ENCODE results near the gene PLEKHM2.

PLEKHM2 gene

DNA sequence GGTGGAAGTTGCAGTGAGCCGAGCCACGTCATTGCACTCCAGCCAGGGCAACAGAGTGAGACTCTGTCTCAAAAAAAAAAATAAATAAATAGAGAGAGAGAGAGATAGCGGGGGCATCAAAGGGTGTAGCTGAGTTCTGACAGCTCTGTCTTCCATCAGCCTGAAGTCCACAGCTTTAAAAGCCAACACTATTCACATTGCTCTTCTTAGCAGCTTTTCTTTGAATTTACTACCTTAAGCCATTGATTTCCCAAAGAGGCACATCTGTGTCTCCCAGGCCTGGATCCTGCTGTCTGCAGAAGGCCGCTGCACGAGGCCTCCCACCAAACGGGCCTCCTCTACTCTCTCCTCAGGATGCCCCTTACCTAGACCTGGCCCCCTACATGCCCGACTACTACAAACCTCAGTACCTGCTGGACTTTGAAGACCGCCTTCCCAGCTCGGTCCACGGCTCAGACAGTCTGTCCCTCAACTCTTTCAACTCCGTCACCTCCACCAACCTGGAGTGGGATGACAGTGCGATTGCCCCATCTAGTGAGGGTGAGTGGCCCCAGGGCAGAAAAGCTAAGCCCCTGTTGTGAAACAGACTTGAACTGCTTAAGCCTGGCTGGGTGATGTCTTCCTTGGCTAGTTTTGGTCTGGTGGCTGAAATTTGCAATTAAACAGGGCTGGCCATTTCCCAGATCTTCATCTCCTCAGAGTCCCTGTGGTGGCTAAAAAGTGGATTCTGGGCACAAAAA is 35.4 kb downstream of the PLEKHM2 start:
- no peak for DNase-seq (ENCODE audit: insufficient read length, low spot score)
- no peak for TF ChIP-seq POLR2A (IDR thresholded peaks at IDR 0.05; ENCODE audit: low read depth, low read length)
- no peak for FAIRE-seq

DNA sequence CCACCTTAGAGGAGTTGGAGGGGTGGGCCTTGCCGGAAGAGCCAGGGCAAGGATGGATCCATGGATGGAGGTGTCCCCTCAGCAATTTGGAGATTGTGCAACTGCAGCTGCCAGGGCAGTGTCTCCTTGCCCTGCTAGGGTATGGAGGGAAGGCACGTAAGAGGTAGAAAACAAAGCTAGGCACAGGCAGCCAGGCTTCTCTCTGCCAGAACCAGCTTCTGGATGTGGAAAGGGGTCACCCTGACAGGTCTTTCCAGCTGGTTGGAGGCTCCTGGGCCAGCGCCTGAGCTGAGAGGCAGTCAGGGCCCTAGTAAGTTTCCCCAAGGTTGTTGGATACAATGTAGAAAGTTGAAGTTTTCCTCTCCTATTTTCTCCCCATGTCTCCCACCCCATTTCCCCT is 36.7 kb downstream of the PLEKHM2 start:
- DNase-seq (ENCODE audit: insufficient read length, low spot score), result no peak
- no peak for TF ChIP-seq POLR2A (IDR thresholded peaks at IDR 0.05; ENCODE audit: low read depth, low read length)

DNA sequence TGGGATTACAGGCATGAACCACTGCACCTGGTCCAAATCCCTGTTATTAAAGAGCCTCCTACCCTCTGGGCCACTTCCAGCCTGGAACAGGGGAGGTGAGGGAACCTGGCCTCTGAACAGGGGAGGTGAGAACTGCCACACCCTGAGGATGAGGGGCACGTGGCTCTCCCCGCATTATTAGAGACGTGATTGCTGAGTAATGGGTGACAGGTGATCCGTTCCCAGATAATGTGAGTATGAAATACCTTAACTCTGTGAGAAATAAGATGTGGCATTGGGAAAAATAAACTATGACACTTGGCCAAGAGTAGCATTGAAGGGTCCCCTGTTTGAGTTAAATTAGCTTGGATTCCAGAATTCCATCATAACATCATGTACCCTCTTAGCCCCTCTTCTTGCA is 38.3 kb downstream of the PLEKHM2 start:
- TF ChIP-seq POLR2A (IDR thresholded peaks at IDR 0.05; ENCODE audit: low read depth, low read length), result no peak
- FAIRE-seq (no peak), DNase-seq (ENCODE audit: insufficient read length, low spot score) (no peak)

More for the DNA sequence above, 36.7 kb downstream of the PLEKHM2 start:
- no peak for FAIRE-seq

DNA sequence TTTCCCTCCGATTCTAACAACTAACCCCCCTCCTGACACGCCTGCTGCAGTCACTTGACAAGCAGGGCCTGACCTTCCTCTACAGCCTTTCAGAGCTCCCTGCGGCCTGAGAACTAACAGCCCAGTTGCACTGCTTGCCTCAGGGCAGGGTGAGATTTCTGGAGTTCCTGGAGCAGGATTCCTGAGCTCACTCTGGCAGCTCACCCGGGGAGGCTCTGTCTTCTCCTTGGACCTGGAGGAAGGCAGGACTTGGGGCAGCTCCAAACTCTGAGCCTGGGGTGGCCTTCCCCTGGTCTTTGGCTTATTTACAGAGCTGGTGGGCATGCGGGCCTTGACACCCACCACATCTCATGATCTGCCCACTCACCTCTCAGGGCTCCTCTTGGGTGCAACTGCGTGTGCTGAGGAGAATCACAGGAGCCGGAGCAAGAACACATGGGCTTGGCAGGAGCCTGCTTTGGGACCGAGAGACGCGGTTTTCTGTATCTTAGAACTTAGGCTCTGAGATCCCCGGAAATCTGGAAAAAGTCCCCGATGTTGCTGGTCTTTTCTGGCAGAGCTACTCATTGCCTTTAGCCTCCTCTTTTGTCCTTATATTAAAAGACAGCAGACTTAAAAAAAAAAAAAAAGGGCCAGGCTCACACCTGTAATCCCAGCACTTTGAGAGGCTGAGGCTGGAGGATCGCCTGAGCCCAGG is 38.9 kb downstream of the PLEKHM2 start:
- FAIRE-seq (no peak), DNase-seq (ENCODE audit: insufficient read length, low spot score) (no peak)
- no peak for TF ChIP-seq POLR2A (IDR thresholded peaks at IDR 0.05; ENCODE audit: low read depth, low read length)

DNA sequence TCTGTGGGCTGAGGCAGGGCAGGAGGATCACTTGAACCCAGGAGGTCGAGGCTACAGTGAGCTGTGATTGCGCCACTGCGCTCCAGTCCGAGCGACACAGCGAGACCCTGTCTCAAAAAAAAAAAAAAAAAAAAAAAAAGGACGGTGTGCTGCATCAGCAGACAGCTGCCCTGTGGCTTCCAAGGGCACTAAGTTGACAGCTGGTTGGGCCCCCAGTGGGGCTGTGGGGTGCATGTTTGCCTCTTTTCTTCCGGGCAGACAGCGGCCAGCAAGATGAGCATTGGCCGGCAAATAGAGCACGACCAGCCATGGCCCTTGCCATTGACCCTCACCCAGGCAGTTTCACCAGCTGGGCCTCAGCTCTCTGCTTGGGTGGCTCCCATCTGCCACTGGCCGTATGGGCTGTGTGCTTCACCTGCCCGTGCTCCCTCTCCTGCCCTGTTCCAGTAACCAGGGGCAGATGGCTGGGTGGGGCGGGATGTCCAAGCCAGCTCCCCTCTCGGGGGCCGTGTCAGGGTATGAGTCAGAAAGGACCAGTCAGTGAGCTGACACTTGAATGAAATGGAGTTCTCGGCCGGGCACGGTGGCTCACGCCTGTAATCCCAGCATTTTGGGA is 39.6 kb downstream of the PLEKHM2 start:
- DNase-seq (ENCODE audit: insufficient read length, low spot score) (no peak), FAIRE-seq (no peak)
- TF ChIP-seq POLR2A (IDR thresholded peaks at IDR 0.05; ENCODE audit: low read depth, low read length), result no peak

DNA sequence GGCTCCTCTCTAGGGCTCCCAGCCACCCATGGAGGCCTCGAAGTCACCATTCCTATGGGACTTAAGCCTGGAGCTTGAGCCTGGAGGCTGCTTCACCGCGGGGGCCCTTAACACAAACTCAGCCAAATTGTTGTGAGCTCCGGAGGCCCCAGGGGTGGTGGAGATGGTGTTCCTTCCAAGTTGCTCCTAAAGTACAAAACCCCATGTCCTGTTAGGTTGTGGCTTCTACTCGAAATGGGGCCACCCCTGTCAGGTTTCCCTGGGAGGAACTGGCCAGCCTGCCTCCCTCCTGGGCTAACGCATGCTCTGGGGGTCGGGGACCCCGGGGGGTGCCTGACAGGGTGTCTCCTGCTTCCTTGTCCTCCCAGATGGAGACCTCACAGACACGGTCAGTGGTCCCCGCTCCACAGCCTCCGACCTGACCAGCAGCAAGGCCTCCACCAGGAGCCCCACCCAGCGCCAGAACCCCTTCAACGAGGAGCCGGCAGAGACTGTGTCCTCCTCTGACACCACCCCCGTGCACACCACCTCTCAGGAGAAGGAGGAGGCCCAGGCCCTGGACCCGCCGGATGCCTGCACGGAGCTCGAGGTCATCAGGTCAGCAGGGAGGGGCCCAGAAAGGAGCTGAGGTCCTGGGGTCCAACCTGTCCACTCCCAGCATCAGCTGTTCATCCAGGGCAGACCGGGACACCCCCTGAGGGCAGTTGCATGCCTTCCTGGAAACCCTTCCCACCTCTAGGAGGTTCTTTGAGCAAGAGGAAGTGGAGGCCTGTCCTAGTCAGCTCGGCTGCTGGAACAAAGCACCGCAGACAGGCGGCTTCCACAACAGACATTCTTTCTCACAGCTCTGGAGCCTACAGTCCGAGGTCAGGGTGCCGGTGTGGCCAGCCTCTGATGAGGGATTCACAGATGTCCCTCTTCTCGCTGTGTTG is 41.1 kb downstream of the PLEKHM2 start:
- TF ChIP-seq POLR2A (IDR thresholded peaks at IDR 0.05; ENCODE audit: low read depth, low read length), result no peak
- FAIRE-seq (no peak), DNase-seq (ENCODE audit: insufficient read length, low spot score) (no peak)

DNA sequence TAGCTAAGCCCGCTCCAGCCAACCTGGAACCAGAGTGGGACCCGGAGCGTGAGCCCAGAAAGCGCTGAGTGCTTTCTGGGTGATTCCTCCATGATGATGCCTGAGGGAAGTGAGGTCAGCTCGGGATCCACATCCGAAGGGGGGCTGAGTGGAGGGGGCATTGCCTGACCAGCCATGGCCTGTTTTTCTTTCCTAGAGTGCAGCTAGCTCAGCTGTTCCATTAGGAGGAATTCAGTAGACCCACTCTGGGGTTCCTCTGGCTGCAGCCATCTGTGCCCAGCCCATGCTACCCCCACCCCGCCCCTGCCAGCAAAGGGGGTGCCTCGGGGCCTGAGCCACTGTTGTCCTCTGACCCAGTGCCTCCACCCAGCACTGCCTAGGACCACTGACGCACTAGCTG is 42.4 kb downstream of the PLEKHM2 start:
- TF ChIP-seq POLR2A (IDR thresholded peaks at IDR 0.05; ENCODE audit: low read depth, low read length), result no peak
- FAIRE-seq, result no peak
- DNase-seq (ENCODE audit: insufficient read length, low spot score), result no peak

DNA sequence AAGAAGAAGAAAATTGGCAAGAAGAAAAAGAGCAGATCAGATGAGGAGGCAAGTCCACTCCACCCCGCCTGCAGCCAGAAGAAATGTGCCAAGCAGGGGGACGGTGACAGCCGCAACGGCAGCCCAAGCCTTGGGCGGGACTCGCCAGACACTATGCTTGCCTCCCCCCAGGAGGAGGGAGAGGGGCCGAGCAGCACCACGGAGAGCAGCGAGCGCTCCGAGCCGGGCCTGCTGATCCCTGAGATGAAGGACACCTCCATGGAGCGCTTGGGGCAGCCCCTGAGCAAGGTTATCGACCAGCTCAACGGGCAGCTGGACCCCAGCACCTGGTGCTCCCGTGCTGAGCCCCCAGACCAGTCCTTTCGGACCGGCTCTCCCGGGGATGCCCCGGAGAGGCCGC is 42.9 kb downstream of the PLEKHM2 start:
- no peak for TF ChIP-seq POLR2A (IDR thresholded peaks at IDR 0.05; ENCODE audit: low read depth, low read length)
- FAIRE-seq (no peak), DNase-seq (ENCODE audit: insufficient read length, low spot score) (no peak)

DNA sequence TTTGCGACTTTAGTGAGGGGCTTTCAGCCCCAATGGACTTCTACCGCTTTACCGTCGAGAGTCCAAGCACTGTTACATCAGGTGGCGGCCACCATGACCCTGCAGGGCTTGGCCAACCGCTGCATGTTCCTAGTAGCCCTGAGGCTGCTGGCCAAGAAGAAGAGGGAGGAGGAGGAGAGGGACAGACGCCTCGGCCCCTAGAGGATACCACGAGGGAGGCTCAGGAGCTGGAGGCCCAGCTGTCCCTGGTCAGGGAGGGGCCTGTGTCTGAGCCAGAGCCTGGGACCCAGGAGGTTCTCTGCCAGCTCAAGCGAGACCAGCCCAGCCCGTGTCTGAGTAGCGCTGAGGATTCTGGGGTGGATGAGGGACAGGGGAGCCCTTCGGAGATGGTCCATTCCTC is 43.3 kb downstream of the PLEKHM2 start:
- TF ChIP-seq POLR2A (IDR thresholded peaks at IDR 0.05; ENCODE audit: low read depth, low read length), result no peak
- DNase-seq (ENCODE audit: insufficient read length, low spot score) (no peak), FAIRE-seq (no peak)

DNA sequence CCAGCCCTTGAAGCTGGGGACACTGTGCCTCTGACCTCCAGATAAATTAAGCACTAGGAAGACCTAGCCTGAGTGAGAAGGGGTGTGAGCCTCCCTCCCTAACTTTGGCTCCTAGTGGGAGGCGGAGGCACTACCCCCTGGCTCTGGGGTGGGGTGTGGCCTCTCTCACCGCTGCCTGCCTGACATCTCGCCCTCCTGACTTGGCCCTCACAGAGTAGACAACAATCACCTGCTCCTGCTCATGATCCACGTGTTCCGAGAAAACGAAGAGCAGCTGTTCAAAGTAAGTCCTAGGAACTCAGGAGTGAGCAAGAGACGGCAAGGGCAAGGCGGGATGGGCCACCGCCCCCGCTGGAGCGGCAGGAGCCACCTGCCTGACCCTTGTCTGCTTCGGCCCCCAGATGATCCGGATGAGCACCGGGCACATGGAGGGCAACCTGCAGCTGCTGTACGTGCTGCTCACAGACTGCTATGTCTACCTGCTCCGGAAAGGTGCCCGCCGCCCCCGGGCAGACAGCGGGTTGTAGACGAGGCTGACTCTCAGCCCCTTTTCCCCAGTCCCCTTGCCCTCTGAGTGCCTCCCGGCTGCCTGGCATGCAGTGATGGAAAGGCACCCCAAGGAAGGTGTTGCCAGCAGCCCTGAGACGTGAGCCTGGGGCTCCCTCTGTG is 43.9 kb downstream of the PLEKHM2 start:
- FAIRE-seq, result no peak
- TF ChIP-seq POLR2A (IDR thresholded peaks at IDR 0.05; ENCODE audit: low read depth, low read length), result no peak
- no peak for DNase-seq (ENCODE audit: insufficient read length, low spot score)

DNA sequence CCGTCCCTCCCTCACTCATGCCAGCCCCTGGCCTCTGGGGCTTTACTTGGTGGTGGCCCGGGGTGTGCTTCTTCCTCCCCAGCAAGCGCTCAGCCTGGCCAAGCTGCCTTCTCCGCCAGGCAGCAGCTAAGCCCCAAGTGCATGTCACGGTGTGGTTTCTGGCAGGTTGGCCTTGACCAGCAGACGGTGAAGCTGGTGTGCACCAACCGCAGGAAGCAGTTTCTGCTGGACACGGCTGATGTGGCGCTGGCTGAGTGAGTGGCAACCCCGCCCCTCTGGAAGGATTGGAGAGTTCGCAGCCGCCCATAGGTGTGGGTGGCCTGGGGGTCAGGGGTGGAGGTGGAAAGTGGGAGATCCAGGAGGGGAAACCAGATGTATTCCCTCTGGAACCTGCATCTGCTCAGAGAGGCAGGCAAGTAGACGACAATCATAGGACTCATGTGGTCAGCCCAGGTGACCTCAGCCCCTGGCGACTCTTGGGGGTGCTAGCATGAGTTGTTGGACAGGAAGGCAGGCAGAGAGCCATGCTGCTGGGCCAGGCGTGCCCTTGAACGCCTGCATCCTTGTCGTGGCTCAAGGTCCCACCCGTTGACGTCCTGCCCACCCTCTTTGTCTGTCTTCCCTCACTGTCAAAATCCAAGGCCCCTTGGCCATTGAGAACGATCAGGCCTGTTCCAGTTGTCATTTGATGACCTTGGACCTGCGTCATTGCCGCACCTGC is 45.0 kb downstream of the PLEKHM2 start:
- no peak for DNase-seq (ENCODE audit: insufficient read length, low spot score)
- TF ChIP-seq POLR2A (IDR thresholded peaks at IDR 0.05; ENCODE audit: low read depth, low read length), result no peak
- no peak for FAIRE-seq

DNA sequence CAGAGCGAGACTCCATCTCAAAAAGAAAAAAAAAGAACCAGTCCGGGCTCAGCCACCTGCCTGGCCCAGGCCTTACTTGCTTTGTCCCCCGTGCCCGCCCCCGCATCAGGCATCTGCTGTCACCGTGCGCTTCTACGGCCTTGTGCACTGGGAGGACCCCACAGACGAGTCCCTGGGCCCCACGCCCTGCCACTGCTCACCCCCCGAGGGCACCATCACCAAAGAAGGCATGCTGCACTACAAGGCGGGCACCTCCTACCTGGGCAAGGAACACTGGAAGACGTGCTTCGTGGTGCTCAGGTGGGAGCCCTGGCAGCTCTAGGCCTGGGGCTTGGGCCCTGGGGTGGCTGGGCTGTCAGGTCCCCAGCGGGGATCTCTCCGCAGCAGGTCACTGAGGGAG is 46.3 kb downstream of the PLEKHM2 start:
- FAIRE-seq, result no peak
- no peak for DNase-seq (ENCODE audit: insufficient read length, low spot score)
- no peak for TF ChIP-seq POLR2A (IDR thresholded peaks at IDR 0.05; ENCODE audit: low read depth, low read length)

DNA sequence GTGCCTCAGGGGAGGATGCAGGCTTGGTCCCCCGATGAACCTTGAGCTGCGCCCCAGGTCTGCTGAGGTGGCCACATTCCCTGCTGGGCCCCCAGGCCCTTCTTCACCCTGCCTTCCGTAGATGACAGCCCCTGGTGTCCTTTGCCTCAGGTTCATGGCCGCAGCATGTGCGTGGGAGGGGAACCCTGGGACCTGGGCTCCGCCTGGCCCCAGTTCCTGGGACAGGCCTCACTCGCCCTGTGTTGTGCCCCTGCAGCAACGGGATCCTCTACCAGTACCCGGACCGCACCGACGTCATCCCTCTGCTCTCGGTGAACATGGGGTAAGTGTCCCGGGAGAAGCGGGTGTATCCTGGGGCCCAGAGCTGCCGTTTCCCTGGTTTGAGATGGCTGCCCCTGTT is 46.8 kb downstream of the PLEKHM2 start:
- TF ChIP-seq POLR2A (IDR thresholded peaks at IDR 0.05; ENCODE audit: low read depth, low read length), result no peak
- FAIRE-seq (no peak), DNase-seq (ENCODE audit: insufficient read length, low spot score) (no peak)
